NCI-H2107 treated with DMSO at 0.1 percent for 48 hours (cell line): ENCODE results near the gene VGF.
"Not testable (repeated sequence)": the region's sequence is repeated elsewhere in the genome, so short reads cannot be mapped to it uniquely, and the experiment has no call there.

Source experiments
- DNase-seq: peaks from one replicate; lab custom pipeline; 2025; ENCODE audit not compliant: unreplicated experiment; lab: John Stamatoyannopoulos, UW

The VGF gene

DNA sequence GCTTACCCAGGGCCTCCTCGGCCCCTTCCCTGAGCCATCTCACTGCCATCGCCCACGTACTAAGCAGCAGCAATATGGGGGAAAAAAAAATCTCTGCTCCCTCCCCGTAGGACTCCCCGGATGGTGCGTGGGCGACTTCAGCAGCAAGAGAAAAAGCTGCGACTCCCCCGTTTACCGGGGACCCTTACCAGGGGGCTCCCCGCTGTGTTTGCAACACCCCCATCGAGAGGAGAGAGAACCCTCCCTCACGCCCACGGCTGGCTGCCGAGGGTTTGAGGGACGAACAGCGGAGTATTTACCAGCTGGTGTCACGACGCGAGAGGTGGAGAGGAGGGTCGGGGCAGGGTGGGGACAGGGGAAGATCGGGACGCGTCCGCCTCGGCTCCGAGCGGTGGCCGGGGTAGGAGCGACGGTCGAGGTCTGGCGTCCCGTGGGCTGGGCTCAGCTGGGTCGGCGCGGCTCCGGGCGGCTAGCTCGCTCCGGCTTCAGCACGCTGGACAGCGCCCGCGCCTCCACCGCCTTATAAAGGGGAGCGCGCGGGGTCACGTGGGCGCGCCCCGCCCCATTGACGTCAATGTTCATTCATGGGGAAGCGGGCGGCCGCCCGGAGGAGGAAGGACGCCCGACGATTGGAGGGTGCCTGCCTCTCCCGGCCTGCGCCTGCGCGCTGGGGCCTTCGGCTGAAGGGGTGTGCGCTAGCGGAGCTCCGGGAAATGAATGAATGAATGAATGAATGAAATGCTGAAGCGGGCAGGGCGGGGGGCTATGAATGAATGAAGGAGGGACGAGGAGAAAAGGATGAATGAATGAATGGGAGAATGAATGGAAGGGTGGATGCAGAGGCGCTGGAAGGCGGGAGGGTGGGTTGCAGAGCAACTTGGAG, at the start of gene VGF:
TSS of gene VGF (minus strand) at position 495 of the 883 bp plus-strand sequence. CDS start 726 bp downstream, outside the sequence.
- DNase-seq, result peak; percentile 75

DNA sequence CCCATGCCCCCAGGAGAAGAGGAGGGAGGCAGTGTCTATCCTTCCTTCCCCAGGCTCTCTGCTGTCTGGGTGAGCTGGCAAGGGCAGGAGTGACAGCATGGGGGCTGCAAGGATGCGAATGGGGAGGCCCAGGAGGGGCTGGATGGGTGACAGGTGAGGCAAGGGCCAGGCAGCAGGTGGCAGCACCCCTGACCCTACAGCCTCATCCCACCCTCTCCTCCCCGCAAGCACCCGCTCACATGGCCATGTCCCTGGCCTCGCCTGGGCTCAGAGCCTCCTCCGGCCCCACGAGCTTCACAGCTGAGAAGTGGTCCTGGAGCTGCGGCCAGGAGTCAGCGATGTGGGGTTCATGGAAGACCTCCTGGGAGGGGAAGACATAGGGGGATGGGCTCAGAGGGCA, 46.6 kb upstream of the VGF start:
- no peak for DNase-seq

GRCh38 chr7:101211501-101211900, 46.1 kb upstream of the VGF start:
- DNase-seq, result no peak

DNA sequence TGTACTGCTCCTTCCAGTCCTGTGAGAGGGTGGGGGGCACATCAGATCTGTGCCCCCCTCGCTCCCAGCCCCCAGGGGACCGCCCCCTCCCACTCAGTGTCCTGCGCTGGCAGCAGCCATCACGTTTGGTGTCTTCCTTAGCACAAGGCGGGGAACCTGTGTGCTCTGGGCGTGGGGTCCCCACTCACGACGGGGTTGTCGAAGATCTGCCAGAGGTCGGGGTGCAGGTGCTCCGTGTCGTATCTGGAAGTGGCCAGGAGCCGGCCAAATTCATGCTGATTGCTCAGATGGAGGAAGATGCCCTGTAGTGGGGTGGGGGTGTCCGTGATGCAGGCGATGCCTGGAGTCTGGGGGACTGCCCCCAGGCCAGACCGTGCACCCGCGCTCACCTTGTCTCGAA, 44.8 kb upstream of the VGF start:
- DNase-seq, result no peak

DNA sequence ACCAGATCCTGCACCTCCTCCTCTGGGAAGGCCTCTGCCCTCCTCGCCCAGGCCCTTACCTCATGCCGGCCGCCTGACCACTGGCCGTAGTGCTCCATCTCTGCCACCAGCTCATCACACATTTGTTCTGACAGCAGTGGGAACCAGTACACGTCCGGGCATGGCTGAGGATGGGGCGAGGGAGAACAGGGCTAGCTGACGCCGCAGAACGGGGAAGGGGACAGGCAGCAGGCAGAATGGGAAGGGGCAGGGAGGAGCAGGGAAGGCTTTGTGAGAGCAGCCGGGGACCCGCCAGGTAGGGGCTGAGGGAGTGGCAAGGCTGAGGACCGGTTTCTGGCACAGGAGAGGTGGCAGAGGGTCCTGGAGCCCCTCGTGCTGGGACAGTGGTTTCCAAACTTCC, 43.4 kb upstream of the VGF start:
- no peak for DNase-seq

DNA sequence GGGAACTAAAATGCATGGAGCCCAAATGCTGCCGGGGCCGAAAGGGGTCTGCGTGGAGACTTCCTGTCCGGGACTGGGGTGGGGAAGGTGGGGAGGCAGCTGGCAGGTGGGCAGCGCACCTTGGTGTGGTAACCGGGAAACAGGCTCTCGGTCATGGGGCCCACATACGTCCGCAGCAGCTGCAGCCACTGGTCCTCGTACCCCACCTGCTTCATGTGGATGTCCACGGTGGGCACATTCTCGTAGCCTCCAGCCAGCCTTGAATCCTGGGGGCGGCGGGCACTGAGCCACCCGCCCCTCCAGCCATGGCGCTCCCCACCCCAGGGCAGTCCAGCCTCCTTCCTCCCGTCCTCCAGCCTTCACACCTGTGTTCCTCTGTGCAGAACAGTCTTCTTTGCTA, 42.1 kb upstream of the VGF start:
- DNase-seq, result no peak

DNA sequence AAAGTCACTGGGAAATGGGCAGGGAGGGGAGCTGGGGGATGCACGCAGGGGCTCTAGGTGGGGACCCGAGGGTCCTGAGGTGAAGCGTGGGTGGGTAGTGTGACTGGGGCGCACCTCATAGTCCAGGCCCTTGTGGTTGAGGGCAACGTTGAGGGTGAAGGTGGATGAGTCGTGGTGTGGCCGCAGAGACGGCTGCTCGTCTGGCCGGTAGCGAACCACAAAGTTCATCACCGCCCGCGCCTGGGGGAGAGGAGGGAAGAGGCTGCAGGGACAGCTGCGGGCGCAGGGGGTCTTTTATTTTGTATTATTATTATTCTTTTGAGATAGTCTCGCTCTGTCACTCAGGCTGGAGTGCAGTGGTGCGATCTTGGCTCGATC, 41.3 kb upstream of the VGF start:
- no peak for DNase-seq

DNA sequence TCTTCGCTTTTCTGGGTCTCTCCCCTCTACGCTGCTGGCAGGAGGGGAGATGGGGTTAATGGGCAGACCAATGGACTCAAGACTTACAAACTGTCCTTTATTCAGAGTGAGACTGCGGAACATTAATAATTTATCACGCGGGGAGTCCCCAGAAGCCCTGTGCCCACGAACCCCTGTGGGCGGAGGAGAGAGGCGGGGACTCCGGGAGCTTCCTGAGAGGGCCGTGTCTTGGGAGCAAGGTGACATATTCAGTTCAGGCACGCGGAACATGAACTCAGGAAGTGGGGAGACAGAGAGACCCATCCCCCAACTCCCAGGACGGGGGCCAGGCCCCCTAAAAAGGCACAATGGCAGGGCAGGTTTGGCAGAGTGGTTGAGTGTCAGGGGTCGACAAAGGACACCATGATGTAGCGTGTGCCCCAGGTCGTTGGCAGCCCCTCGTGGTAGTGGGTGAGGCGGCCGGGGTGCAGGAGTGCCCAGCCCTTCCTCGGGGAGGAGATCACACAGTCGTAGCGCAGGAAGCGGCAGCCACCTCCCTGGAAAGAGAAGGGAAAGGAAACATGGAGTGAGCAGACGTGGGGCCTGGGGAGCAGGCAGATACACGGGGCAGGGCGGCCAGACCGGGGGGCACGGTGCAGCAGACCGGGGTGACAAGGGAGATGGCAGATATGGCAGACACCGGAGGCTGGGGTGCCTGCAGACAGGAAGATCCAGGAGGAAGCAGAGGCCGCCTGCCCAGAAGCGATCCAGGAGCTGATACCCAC, 40.7 kb upstream of the VGF start:
- DNase-seq, result no peak

DNA sequence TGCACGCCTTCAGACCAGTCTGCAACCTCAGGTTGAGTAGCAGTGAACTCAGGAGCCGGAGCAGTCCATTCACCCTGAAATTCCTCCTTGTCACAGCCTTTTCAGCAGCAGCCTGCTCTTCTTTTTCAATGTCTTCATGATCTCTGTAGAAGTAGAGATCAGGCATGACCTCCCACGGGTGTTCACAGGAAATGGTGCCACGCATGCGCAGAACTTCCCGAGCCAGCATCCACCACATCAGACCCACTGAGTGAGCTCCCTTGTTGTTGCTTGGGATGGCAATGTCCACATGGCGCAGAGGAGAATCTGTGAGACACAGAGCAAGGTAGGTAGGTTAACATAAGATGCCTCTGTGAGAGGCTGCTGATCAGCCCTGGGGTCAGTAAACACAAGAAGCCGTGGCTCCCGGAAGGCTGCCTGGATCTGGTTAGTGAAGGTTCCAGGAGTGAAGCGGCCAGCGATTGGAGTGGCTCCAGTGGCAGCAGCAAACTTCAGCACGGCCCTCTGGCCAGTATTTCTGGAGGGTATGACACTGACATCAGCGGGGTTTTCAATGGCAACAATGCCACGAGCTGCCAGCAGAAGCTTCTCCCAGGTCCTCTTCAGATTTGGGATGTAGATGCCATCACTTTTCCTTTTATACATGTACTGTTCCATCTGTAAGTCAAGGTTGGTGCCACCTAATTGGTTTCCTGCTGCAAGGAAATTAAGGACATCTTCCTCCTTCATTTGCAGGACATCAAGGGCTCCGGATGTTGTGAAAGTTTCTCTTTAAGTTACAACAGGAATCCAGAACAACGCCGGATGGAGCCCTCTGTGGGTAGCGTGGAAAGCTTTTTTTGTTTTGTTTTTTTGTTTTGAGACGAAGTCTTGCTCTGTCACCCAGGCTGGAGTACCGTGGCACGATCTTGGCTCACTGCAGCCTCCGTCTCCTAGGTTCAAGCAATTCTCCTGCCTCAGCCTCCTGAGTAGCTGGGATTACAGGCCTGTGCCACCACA, 38.7 kb upstream of the VGF start:
- DNase-seq, result not testable (repeated sequence)

GRCh38 chr7:101202603-101202918, 37.2 kb upstream of the VGF start:
- DNase-seq, result no peak

GRCh38 chr7:101201695-101202602, 36.6 kb upstream of the VGF start:
- peak; percentile 10 for DNase-seq

DNA sequence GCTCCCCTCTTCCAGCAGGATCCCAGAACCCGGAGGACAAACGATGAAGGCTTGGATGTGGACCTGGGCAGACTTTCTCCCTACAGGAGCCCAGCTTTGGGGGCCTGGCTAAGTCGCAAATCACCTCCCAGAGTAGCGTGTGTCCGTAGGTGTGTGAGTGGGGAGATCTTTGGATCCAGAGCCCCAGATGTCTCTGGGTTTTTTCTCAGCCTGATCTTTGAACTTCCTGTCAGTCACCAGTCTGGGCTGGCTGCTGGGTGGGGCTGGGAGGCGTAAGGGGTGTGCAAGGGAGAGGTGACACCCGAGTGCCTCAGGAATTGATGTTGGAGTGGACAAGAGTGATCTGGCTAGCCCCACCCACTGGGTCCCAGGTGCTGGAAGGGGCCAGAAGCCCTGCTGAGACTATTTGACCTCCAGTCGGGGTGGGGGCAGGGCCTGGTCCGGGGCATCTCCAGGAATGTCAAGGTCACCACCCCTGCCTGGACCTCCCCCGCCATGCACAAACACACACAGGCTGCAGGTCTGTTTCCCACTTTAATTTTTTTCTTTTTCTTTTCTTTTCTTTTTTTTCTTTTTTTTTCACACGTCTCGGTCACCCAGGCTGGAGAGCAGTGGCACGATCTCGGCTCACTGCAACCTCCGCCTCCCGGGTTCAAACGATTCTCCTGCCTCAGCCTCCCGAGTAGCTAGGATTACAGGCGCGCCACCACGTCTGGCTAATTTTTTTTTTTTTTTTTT, 35.7 kb upstream of the VGF start, which contains the start of gene MOGAT3:
TSS of gene MOGAT3 (minus strand) at position 175 of the 738 bp plus-strand sequence. CDS start 182 bp downstream, outside the sequence.
- no peak for DNase-seq

DNA sequence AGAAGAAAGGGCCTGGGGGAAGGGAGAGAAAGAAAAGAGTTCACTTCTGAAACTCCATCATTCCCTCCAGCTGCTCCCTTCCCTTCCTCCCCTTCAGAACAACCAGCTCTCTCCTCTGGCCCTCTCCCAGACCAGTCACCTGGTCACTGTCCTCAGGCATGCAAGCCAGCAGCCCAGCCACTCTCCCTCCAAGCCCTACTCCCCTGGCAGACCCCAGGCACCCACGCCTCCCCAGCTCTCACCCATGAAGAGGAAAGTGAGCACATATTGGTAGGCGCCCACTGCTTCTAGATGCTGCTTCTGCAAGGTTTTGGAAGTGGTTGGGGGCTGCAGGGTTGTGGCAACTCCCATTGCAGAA, 35.1 kb upstream of the VGF start:
- DNase-seq, result no peak

GRCh38 chr7:101199522-101199921, 34.2 kb upstream of the VGF start:
- not testable (repeated sequence) for DNase-seq

- no peak for DNase-seq
Observed at GRCh38 chr7:101198476-101198875, 33.1 kb upstream of the VGF start.

DNA sequence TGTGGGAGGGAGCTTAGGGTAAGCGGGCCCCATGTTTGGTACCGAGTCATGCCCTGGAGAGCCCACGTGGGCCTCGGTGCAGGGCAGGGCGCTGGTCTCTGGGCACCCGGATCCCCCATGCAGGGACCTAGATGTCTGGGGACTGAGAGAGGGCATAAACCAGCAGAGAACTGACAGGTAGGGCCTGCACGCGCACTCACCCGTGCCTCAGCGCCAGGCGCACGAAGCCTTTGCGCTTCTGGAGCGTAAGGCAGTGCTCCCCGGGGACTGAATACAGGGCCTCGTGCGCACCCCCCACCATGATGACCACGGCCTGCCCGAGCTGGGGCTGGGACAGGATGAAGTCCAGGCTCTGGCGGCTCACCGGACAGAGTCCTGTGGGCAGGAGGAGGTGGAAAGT, 32.6 kb upstream of the VGF start:
- no peak for DNase-seq

GRCh38 chr7:101195884-101196283, 30.5 kb upstream of the VGF start:
- no peak for DNase-seq

DNA sequence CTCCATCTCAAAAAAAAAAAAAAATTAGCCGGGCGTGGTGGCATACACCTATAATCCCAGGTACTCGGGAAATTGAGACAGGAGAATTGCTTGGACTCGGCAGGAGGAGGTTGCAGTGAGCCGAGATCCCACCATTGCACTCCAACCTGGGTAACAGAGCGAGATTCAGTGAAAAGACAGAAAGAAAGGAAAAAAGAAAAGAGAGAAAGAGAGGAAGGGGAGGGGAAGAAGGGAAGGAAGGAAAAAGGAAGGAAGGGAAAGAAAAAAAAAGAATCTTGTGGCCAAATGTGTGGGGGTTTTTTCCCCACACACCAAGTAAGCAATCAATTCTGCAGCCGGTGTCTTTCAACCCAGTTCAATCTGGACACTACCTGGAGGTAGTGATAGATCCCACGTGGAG, 23.7 kb upstream of the VGF start:
- no peak for DNase-seq

- DNase-seq, result no peak
Observed at GRCh38 chr7:101186844-101187428, 21.6 kb upstream of the VGF start.
